OCI-LY7 (cell line): ENCODE results near the gene EBF3.

ENCODE experiments used
- EZH2phosphoT487 ChIP-seq: fragments of 200-600 bp; sonication (generic); IDR thresholded peaks from 2 replicates; pipeline ENCODE4 v1.6.1; 2018; ENCODE audit warnings: low read depth, borderline replicate concordance, mild to moderate bottlenecking, mixed run types, antibody characterized with exemption, low read length, moderate library complexity, mixed read lengths
- TF ChIP-seq, protein P1 (sequence below): fragments of 200-600 bp; sonication (generic); conservative IDR thresholded peaks from 2 replicates; pipeline ENCODE4 v1.5.1; 2014; ENCODE audit warnings: mild to moderate bottlenecking, antibody characterized with exemption, low read length, moderate library complexity, mixed read lengths

DNA sequence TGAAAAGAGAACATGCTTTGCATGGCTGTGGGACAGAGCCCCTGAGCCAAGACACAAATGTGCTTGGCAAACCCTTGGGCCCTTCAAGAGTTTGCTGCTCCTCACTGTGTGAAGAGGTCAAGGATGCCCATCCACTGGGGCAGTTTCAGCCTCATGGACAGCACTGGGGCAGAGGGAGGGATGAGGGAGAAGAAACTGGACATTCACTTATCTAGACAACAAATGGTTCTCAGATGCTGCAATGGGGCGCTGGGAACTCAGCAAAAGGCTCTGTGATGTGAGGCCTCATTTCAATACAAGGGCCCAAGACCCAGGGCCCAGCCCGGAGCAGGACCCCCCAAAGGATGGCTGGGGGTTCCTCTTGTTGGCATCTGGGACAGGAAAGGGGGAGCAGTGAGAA is 49.1 kb downstream of the EBF3 start:
- no peak for TF ChIP-seq EZH2phosphoT487
- TF ChIP-seq, protein P1, sequence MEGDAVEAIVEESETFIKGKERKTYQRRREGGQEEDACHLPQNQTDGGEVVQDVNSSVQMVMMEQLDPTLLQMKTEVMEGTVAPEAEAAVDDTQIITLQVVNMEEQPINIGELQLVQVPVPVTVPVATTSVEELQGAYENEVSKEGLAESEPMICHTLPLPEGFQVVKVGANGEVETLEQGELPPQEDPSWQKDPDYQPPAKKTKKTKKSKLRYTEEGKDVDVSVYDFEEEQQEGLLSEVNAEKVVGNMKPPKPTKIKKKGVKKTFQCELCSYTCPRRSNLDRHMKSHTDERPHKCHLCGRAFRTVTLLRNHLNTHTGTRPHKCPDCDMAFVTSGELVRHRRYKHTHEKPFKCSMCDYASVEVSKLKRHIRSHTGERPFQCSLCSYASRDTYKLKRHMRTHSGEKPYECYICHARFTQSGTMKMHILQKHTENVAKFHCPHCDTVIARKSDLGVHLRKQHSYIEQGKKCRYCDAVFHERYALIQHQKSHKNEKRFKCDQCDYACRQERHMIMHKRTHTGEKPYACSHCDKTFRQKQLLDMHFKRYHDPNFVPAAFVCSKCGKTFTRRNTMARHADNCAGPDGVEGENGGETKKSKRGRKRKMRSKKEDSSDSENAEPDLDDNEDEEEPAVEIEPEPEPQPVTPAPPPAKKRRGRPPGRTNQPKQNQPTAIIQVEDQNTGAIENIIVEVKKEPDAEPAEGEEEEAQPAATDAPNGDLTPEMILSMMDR, result no peak
